ENCODE measurements around the gene GLRX.
A peak's percentile ranks its signal among the peaks of the same experiment; 100 is the strongest.

The GLRX gene

GRCh38 chr5:95866435-95867040 is 44.0 kb upstream of the GLRX start:
- intact Hi-C loops (cut with DNase I; ENCODE audit: low total_unique reads), result no loop called here
- Histone ChIP-seq H3K9me3 (no peaks in the 10 kb centered on the region), H3K27me3 (no peaks in the 10 kb centered on the region), H3K27ac (peak overlapping the region; percentile 50 to 89), H3K4me3 (no peak overlapping the region), H3K36me3 (no peaks in the 10 kb centered on the region), H3K4me1 (peaks cover 0 to 78% (median 34%) of the 10 kb centered on the region in 4 donors)
- no peak for TF ChIP-seq CTCF (IDR thresholded peaks at IDR 0.05)
- DNase-seq, result no peak

GRCh38 chr5:95864944-95865504 is 42.5 kb upstream of the GLRX start:
- no peak overlapping the region for H3K4me3 ChIP-seq
- DNase-seq, result no peak
- peaks cover 0 to 80% (median 31%) of the 10 kb centered on the region in 4 donors for H3K4me1 ChIP-seq
- TF ChIP-seq CTCF (IDR thresholded peaks at IDR 0.05), result no peak
- intact Hi-C loops (cut with DNase I; ENCODE audit: low total_unique reads), result no loop called here
- no peaks in the 10 kb centered on the region for H3K9me3 ChIP-seq
- no peaks in the 10 kb centered on the region for H3K27me3 ChIP-seq
- peak overlapping the region; percentile 89 to 97 for H3K27ac ChIP-seq
- H3K36me3 ChIP-seq, result no peaks in the 10 kb centered on the region

GRCh38 chr5:95864456-95864855 is 41.9 kb upstream of the GLRX start:
- Histone ChIP-seq H3K9me3 (no peaks in the 10 kb centered on the region), H3K4me3 (no peak overlapping the region), H3K36me3 (no peaks in the 10 kb centered on the region), H3K4me1 (peaks cover 0 to 80% (median 34%) of the 10 kb centered on the region in 4 donors), H3K27ac (peak overlapping the region; percentile 89 to 97), H3K27me3 (no peaks in the 10 kb centered on the region)
- intact Hi-C loops (cut with DNase I; ENCODE audit: low total_unique reads), result no loop called here
- no peak for DNase-seq
- TF ChIP-seq CTCF (IDR thresholded peaks at IDR 0.05), result no peak

- H3K4me1 ChIP-seq, result peaks cover 0 to 77% (median 39%) of the 10 kb centered on the region in 4 donors
- peak overlapping the region; percentile 15 to 32 for H3K4me3 ChIP-seq
- intact Hi-C loops (cut with DNase I; ENCODE audit: low total_unique reads), result no loop called here
Measured at GRCh38 chr5:95863383-95863757, 40.8 kb upstream of the GLRX start.

GRCh38 chr5:95862671-95863382 is 40.3 kb upstream of the GLRX start:
- TF ChIP-seq CTCF (IDR thresholded peaks at IDR 0.05), result no peak
- intact Hi-C loops (cut with DNase I; ENCODE audit: low total_unique reads), result no loop called here
- Histone ChIP-seq H3K9me3 (no peaks in the 10 kb centered on the region), H3K27ac (peak overlapping the region; percentile 89 to 97), H3K27me3 (no peaks in the 10 kb centered on the region), H3K36me3 (no peaks in the 10 kb centered on the region), H3K4me1 (peaks cover 0 to 82% (median 44%) of the 10 kb centered on the region in 4 donors), H3K4me3 (no peak overlapping the region)
- no peak for DNase-seq

More at GRCh38 chr5:95863383-95863757, 40.8 kb upstream of the GLRX start:
- no peak for TF ChIP-seq CTCF (IDR thresholded peaks at IDR 0.05)
- Histone ChIP-seq H3K27me3 (no peaks in the 10 kb centered on the region), H3K36me3 (no peaks in the 10 kb centered on the region), H3K9me3 (no peaks in the 10 kb centered on the region), H3K27ac (peak overlapping the region; percentile 89 to 97)
- DNase-seq, result peak; percentile 84 to 92

Data from tibial artery (tissue), 4 donors.